HCT116 (cell line): ENCODE measurements around the gene FBXL2. TPM values are rescaled to one million over a fixed set of nuclear protein-coding genes. Genes with fewer than 3 reads are reported as not detected.

Experiments used
- ATAC-seq: fragments of 200-7000 bp; cut with Tn5 transposase; 2 replicates; pipeline ENCODE4 v1.9.1; 2020; ENCODE audit warnings: mild to moderate bottlenecking, moderate library complexity
- BruUV-seq: library from RNA; stranded (reverse); fragments of 400-500 nt; replicated peaks from 2 replicates; lab custom pipeline; 2021; lab: Mats Ljungman, UMichigan
- CTCF ChIA-PET: fragments of 300-600 bp; sonication (Branson Sonifier 250); formaldehyde crosslinking; loops from one replicate; lab custom pipeline; 2021; ENCODE audit warnings: antibody characterized with exemption; lab: Charles Lee
- POLR2A ChIA-PET: fragments of 300-600, 350-600 bp; sonication (Branson Sonifier 250); formaldehyde crosslinking; loops from one replicate; lab custom pipeline; 2021; ENCODE audit warnings: antibody characterized with exemption; lab: Charles Lee
- RAD21 ChIA-PET, 2 experiments: fragments of 300-600 bp; sonication (Branson Sonifier 250); formaldehyde crosslinking; loops; one replicate each; lab custom pipeline; 2023; ENCODE audit warnings: low total read pairs in 2 of 2; ENCODE audit not compliant: uncharacterized antibody in 2 of 2, unreplicated experiment in 2 of 2, low non-redundant PET in 1 of 2; lab: Charles Lee
- DNase-seq: peaks from one replicate; pipeline ENCODE4 v3.0.0-alpha.2; 2010; ENCODE audit warnings: low read depth, low spot score
- H2AFZ ChIP-seq: fragments of 200-600 bp; shearing (Covaris generic), sonication (generic); 2 replicates; pipeline ENCODE4 v1.6.1; 2017; ENCODE audit warnings: low read depth, mixed run types, mixed read lengths, antibody characterized with exemption, low read length; ENCODE audit not compliant: poor library complexity, severe bottlenecking
- H3K27ac ChIP-seq: 2 replicates; pipeline ENCODE4 v1.5.1; 2012; ENCODE audit warnings: low read depth, low read length
- H3K27me3 ChIP-seq: fragments of 200-600 bp; sonication (generic); 2 replicates; pipeline ENCODE4 v1.6.1; 2016; ENCODE audit warnings: mixed run types, low read length, mixed read lengths; ENCODE audit not compliant: insufficient read depth
- H3K36me3 ChIP-seq, 2 experiments: fragments of 200-500 bp in 1 of 2; fragments of 200-600 bp in 1 of 2; sonication (Bioruptor generic) in 1 of 2; sonication (generic) in 1 of 2; 2 replicates each; pipeline versions ENCODE4 v1.5.1 to v1.6.1; 2014 to 2016; ENCODE audit warnings: low read length in 2 of 2, inconsistent platforms in 1 of 2, mixed read lengths in 1 of 2, mixed run types in 1 of 2; ENCODE audit not compliant: insufficient read depth in 2 of 2, control insufficient read depth in 1 of 2
- H3K4me1 ChIP-seq, 2 experiments: fragments of 200-600 bp in 1 of 2; sonication (generic) in 1 of 2; 2 replicates each; pipeline versions ENCODE4 v1.5.1 to v1.6.1; 2012 to 2017; ENCODE audit warnings: low read length in 2 of 2, inconsistent platforms in 1 of 2, mild to moderate bottlenecking in 1 of 2, mixed read lengths in 1 of 2, mixed run types in 1 of 2, moderate library complexity in 1 of 2; ENCODE audit not compliant: insufficient read depth in 2 of 2, control insufficient read depth in 1 of 2
- H3K4me2 ChIP-seq: fragments of 200-600 bp; sonication (generic); 2 replicates; pipeline ENCODE4 v1.6.1; 2017; ENCODE audit warnings: mixed run types, low read length, mixed read lengths
- H3K4me3 ChIP-seq, 2 experiments: fragments of 200-600 bp in 1 of 2; sonication (generic) in 1 of 2; replicated peaks in 1 of 2; 2 replicates each; pipeline ENCODE4 v1.5.1; 2011 to 2016; ENCODE audit warnings: low read length in 2 of 2, control low read depth in 1 of 2, low read depth in 1 of 2, mild to moderate bottlenecking in 1 of 2, mixed read lengths in 1 of 2, mixed run types in 1 of 2
- H3K79me2 ChIP-seq: fragments of 200-600 bp; sonication (generic); 2 replicates; pipeline ENCODE4 v1.6.1; 2017; ENCODE audit warnings: mild to moderate bottlenecking, mixed run types, low read length, moderate library complexity, mixed read lengths; ENCODE audit not compliant: insufficient read depth
- H3K9ac ChIP-seq: fragments of 200-600 bp; sonication (generic); 2 replicates; pipeline ENCODE4 v1.6.1; 2016; ENCODE audit warnings: low read length, mixed read lengths
- H3K9me2 ChIP-seq: fragments of 200-600 bp; sonication (generic), shearing (Covaris generic); 2 replicates; pipeline ENCODE4 v1.6.1; 2017; ENCODE audit warnings: mixed run types, mild to moderate bottlenecking, moderate library complexity; ENCODE audit not compliant: insufficient read depth
- H3K9me3 ChIP-seq, 2 experiments: fragments of 200-500 bp in 1 of 2; fragments of 200-600 bp in 1 of 2; sonication (Bioruptor generic) in 1 of 2; sonication (generic) in 1 of 2; 2 replicates each; pipeline ENCODE4 v1.6.1; 2014 to 2017; ENCODE audit warnings: low read length in 2 of 2, mixed read lengths in 2 of 2, inconsistent platforms in 1 of 2, low read depth in 1 of 2, mild to moderate bottlenecking in 1 of 2, mixed run types in 1 of 2, moderate library complexity in 1 of 2; ENCODE audit not compliant: control insufficient read depth in 1 of 2, insufficient read depth in 1 of 2
- H4K20me1 ChIP-seq: fragments of 200-600 bp; sonication (generic), shearing (Covaris generic); 2 replicates; pipeline ENCODE4 v1.6.1; 2017; ENCODE audit warnings: mixed run types, mild to moderate bottlenecking, moderate library complexity; ENCODE audit not compliant: insufficient read depth
- EGR1 ChIP-seq: IDR thresholded peaks from 2 replicates; pipeline ENCODE4 v1.6.1; 2012; ENCODE audit warnings: low read depth
- FOSL1 ChIP-seq: IDR thresholded peaks from 2 replicates; pipeline ENCODE4 v1.6.1; 2012; ENCODE audit warnings: low read depth
- JUND ChIP-seq: IDR thresholded peaks from 2 replicates; pipeline ENCODE4 v1.6.1; 2012
- POLR2AphosphoS5 ChIP-seq: IDR thresholded peaks from 2 replicates; pipeline ENCODE4 v1.6.1; 2011; ENCODE audit warnings: mild to moderate bottlenecking, low read depth, low read length, moderate library complexity
- SP1 ChIP-seq: IDR thresholded peaks from 2 replicates; pipeline ENCODE4 v1.6.1; 2012; ENCODE audit warnings: low read depth
- SRF ChIP-seq: IDR thresholded peaks from 2 replicates; pipeline ENCODE4 v1.6.1; 2012; ENCODE audit warnings: low read depth
- YY1 ChIP-seq: IDR thresholded peaks from 2 replicates; pipeline ENCODE4 v1.6.1; 2011; ENCODE audit warnings: low read length, low read depth, moderate library complexity, mild to moderate bottlenecking; ENCODE audit not compliant: insufficient replicate concordance; ENCODE audit errors: extremely low read depth
- intact Hi-C: fragments of 100-400 bp; cut with micrococcal nuclease; formaldehyde crosslinking; loops from 2 replicates; pipeline ENCODE4 v1.10.0; 2022
- total RNA-seq: library from RNA; stranded (reverse); gene quantifications from one replicate; pipeline ENCODE4 v1.2.1, GENCODE V29; 2021; ENCODE audit not compliant: unreplicated experiment
- TF ChIP-seq, protein P1 (sequence below): IDR thresholded peaks from 2 replicates; pipeline ENCODE4 v1.6.1; 2012

The FBXL2 gene
- total RNA-seq, 1 experiment from 2014 or later: 12.8 TPM

DNA sequence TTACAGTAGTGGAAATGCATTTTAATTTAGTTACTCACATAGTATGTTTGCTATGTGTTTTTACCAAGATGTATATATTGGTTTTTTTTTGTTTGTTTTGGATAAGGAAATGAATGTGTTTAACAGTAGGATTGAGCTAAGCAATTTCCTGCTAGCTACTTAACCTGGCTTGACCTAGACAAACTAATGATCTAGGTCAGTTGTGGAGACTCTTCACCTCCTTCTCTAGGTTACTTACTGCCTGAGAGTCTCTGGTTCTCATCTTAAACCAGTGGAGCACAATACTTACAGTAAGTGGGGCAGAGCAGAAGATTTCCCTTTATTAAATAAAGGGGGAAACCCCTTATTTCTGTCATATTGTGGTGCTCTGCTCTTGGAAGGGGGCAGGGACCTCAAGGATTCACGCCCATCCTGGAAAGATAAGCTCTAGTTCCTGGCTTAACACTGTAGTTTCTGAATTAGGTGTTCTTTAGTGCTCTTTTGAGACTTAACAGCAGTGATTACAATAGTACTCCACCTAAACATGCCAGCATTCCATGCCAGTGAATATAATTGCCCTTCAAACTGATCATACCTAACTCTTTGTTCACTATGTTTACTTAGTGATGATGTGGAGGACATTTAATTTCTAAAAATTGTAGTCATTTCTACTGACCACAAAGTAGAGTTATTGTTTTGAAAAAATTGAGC lies 83.0 kb downstream of the FBXL2 start (continued):
- TF ChIP-seq POLR2AphosphoS5 (no peak), JUND (peak; percentile 70)

DNA sequence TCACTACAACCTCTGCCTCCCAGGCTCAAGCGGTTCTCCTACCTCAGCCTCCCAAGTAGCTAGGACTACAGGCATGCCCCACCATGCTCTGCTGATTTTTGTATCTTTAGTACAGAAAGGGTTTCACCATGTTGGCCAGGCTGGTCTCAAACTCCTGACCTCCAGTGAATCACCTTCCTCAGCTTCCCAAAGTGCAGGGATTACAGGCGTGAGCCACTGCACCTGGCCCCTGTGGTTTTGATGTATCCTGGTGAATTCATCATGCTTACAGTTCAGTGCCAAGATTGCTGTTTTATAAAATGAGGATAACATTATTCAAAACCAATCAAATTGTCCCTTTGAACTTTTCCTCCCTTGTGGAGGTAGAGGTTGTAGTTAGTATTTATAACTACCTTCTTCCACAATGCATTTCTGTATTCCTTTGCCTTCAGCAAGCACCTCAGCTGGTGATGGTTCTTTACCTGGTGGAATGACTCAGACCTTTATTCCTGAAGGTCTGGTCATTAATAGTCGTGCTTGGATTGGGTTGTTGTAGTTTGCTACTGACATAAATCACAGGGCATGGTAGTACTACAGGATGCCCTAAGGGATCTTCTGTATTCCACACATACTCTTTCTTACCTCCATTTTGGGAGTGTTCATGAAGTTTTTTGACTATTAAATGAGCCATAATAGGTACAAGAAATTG lies 86.0 kb downstream of the FBXL2 start:
- POLR2A ChIA-PET: no interaction called here

More for the DNA sequence above, 86.0 kb downstream of the FBXL2 start:
- H3K27me3 ChIP-seq: no peaks in the 10 kb centered on the region
- RAD21 ChIA-PET: interaction anchor here in 1 of 2 experiments (0.7 kb wide), 1 partner anchor 59 kb away, joined by 3 read pairs; no protein-coding TSS in a partner anchor
- H3K9ac ChIP-seq: no peak overlapping the region; the same call in 1 of the 2 replicates
- no peak overlapping the region for H2AFZ ChIP-seq
- no peaks in the 10 kb centered on the region for H4K20me1 ChIP-seq
- intact Hi-C loops: no loop called here
- H3K79me2 ChIP-seq: no peaks in the 10 kb centered on the region
- no peaks in the 10 kb centered on the region for H3K36me3 ChIP-seq
- BruUV-seq: no TSS peak
- H3K4me1 ChIP-seq: peaks cover 23 to 49% of the 10 kb centered on the region in 2 experiments
- CTCF ChIA-PET: interaction anchor here (2.3 to 3.8 kb wide), 2 partner anchors 10 to 232 kb away, joined by 7 to 19 read pairs; no protein-coding TSS in a partner anchor
- peak overlapping the region; percentile 15 for H3K4me2 ChIP-seq
- H3K27ac ChIP-seq: no peak overlapping the region
- no peak overlapping the region for H3K4me3 ChIP-seq
- no peak for DNase-seq
- ATAC-seq: peak; percentile 60
- no peaks in the 10 kb centered on the region for H3K9me2 ChIP-seq
- H3K9me3 ChIP-seq: no peaks in the 10 kb centered on the region
- TF ChIP-seq SRF: no peak
- 0 out of 2 replicates have a peak, but pooled peaks have one; percentile 16 for TF ChIP-seq FOSL1
- no peak for TF ChIP-seq EGR1
- peak; percentile 21; the same call in 1 of the 2 replicates for TF ChIP-seq SP1
- TF ChIP-seq, protein P1, sequence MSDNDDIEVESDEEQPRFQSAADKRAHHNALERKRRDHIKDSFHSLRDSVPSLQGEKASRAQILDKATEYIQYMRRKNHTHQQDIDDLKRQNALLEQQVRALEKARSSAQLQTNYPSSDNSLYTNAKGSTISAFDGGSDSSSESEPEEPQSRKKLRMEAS: no peak
- no peak for TF ChIP-seq YY1
